HG03097 (cell line): ENCODE results near the gene TMEM41B.
A peak's percentile ranks its signal among the peaks of the same experiment; 100 is the strongest.

ENCODE experiments used
- ATAC-seq: cut with Tn5 transposase; IDR thresholded peaks from one replicate; pipeline ENCODE4 v1.9.1; 2021; ENCODE audit not compliant: unreplicated experiment, low FRiP score

The TMEM41B gene

DNA sequence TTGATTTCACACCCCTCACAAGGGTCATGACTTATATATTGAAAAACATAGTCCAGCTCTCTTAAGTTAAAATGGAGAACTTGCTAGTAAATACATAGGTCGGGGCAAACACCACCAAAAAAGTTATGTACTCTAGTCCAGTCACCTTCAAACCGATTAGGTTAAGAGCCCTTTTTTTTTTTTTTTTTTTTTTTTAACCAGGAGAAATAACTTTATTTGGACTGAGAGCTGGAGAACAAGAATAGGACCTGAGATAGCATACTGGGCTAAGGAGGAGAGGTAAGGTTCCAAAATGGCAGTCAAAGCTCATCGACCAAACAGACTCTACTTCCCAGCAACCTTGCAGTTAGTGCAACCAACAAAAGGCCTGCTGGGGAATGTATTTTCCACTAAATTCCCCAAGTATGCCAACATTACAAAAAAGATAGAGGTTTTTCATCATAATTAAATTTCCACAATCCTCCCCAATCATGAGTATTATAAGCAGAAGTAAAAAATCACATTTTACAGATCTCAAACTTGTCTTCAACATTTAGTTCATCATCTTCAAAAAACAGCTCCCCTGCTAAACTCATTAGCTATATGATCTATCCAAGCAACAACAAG lies 3.8 kb downstream of the TMEM41B start:
- ATAC-seq = no peak

DNA sequence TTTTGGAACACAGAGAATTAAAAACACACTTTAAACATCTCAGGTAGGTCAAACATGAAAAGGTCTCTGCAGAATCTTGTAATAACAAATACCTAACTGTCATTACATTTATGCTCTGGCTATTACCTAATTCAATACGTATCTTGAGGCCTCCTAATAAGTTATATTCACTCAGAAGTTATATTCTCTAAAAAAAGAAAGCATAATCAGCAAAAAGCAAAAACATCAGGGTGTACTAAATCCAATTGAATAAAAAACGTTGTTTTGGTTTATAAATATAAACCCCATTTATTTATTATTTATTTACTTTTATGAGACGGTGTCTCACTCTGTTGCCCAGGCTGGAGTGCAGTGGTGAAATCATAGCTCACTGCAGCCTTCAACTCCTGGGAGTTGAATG lies 10.2 kb downstream of the TMEM41B start:
- ATAC-seq = no peak

DNA sequence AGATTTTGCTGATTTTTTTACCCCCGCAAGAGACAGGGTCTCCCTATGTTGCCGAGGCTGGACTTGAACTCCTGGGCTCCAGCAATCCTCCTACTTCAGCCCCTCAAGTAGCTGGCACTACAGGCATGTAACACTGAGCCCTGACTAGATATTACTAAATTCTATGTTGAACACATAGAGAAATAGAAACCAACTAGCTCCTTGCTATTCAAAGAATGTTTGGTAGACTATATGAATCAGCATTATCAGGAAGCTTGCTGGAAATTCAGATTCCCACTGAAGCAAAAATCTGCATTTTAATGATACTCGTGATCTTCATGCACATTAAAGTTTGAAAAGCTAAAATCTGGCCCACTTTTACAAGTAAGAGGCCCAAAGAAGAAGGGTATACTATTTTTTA lies 11.9 kb downstream of the TMEM41B start:
- ATAC-seq = no peak

DNA sequence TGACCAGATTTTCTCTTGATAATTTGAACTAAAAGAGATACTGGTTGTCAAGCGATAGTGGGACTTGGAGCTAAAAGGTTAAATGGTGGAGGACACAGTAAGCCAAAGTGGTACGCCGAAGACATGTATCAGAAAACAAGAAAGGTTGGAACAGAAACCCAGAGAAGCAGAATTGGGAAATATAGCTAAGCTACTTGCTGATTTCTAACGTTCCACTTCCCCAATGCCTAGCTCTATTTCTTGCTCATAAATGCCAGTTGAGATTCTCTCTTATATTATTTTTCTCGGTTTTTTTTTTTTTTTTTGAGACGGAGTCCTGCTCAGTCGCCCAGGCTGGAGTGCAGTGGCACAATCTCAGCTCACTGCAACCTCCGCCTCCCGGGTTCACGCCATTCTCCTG lies 12.7 kb downstream of the TMEM41B start:
- no peak for ATAC-seq

DNA sequence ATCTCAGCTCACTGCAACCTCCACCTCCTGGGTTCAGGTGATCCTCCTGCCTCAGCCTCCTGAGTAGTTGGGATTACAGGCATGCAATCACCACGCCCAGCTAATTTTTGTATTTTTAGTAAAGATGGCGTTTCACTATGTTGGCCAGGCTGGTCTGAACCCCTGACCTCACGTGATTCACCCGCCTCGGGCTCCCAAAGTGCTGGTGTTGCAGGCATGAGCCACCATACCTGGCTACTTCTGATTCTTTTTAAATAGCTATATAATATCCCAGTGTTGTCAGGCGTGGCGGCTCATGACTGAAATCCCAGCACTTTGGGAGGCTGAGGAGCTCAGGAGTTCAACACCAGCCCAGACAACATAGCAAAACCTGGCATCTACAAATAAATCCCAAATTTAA lies 20.7 kb downstream of the TMEM41B start:
- ATAC-seq = no peak

DNA sequence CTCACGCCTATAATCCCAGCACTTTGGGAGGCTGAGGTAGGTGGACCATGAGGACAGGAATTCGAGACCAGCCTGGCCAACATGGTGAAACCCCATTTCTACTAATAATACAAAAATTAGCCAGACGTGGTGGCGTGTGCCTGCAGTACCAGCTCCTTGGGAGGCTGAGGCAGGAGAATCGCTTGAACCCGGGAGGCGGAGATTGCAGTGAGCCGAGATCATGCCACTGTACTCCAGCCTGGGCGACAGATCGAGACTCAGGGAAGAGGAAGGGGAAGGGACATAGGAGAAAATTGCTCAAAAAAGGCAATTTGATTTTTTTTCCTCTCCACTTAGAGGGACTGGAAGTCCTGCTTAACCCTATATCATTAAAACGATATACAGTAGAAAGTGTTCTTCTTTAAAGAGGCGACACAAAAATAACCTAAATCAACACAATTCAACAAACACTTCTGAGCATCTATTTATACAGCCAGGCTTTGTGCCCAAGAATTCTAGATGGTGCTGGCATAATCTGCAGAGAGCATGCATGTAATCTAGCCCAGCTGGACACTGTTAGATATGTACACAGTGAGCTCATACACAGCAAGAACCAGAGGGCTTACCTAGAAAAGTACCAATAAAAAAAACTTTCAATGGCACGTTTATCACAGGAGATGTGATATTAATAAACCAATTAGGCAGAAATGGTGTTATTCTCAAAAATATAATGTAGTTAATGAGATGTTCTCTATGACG lies 28.4 kb downstream of the TMEM41B start:
- no peak for ATAC-seq

DNA sequence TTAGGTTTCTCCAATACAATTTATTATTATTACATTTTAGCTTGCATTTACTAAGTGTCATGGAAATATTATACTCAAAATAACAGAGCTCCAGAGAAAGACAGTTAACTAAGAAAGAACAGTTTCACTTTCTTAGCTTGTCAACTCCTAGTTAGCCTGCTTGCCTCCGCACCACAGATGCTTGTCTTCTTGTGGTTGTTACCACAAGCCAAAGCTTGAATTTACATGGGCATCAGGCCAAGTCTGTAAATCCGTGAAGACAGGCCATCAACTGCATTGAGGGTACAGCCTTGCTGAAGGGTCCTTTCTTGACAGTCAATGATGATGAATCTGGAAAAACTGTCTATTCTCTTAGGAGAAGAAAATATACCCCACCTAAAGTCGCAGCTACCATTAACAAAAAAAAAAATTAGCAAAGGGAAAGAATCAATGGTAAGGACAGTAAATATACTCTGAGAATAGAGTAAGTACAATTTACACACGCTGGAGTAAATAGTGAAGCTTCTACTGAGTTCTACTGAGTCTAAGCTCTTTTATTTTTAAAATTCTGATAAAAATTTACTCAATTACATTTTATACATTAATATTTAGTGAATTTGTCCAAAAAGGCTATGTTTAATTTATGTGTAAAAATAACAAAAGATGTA lies 33.6 kb downstream of the TMEM41B start:
- peak; percentile 92 for ATAC-seq

DNA sequence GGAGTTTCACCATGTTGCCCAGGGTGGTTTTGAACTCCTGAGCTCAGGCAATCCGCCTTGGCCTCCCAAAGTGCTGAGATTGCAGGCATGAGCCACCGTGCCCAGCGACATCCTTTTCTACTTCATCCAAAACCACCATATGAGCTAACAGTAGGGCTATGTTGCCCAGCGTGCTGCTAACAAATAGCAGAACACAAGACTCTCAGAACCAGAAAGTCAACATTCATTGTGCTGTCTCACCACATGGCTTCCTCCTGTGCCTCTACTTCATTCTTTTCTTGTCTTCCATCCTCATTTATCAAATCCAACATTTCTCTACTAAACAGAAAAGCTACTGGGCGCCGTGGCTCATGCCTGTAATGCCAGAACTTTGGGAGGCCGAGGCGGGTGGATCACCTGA lies 37.2 kb downstream of the TMEM41B start:
- ATAC-seq = no peak

DNA sequence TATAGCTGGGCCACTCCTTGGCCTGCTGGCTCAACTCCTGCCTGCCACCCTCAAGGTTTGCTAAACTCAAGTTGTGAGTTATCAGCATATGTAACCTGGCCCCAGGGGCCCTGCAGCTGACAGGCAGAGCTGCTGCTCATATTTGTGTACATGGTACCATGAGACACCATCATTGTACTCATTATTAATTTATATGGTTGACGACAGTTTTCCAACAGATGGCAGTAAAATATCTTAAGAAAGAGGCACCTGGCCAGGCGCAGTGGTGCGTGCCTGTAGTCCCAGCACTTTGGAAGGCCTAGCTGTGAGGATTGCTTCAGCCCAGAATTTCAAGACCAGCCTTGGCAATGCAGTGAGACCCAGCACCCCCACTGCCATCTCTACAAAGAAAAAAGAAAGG lies 37.8 kb downstream of the TMEM41B start:
- ATAC-seq = no peak

DNA sequence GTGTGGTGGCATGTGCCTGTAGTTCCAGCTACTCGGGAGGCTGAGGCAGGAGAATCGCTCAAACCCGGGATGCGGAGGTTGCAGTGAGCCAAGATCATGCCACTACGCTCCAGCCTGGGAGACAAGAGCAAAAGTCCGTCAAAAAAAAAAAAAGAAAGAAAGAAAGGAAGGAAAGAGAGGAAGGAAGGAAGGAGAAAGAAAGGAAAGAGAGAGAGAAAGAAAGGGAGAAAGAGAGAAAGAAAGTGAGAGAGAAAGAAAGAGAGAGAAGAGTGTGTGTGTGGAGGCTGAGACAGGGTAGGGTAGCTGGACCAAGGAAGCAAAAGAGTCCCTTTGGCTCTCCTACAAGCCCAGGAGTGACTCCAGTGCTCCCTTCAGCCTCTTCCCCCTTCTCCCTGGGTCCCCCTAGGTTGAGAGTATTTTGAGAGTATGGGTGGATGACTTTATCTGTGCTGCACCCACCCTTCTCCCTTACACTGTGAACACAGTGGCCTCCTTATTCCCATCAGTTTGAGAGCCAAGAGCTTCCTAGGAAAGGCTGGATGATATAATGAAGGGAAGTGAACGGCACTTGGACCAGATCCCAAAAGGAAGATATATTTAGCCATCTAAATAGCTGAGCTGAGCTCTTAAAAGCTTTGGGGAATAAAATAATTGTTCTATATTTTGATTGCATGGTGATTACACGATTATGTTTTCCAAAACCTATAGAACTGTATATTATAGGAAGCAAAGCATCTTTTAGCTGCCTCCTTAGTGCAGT lies 39.7 kb downstream of the TMEM41B start:
- ATAC-seq = no peak

DNA sequence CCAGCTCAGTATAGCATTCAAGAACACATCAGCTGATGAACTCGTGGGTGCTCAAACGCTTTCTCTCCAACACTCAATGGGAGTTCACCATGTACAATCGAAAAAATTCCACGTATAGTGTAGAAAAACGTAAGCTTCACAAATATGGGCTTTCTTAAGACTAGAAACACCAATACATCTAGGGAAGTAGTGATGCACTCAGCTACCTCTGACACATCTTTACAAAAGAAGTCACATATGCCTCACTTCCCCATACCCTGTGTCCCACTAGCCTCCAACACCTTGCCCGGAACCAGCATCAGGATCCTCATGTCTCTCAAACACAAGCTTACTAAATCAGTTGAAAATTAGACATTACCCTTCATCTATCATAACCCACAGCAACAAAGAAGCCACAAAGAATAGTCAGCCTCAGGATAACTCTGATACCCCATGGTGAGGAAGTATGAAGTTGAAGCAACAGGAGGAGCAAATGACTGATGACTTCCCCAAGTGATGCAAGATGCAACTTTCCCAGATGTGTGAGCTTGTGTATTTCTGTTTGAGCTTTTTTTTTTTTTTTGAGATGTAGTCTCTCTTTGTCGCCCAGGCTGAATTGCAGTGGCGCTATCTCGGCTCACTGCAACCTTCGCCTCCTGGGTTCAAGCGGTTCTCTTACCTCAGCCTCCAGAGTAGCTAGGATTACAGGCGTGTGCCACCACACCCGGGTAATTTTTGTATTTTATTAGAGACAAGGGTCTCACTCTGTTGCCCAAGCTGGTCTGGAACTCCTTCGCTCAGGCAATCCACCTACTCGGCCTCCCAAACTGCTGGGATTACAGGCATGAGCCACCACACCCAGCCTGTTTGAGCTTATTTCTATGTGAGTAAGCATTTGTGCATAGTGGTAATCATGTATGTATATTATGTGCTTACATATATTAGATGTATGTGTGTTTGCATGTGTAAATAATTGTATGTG lies 40.7 kb downstream of the TMEM41B start:
- no peak for ATAC-seq

DNA sequence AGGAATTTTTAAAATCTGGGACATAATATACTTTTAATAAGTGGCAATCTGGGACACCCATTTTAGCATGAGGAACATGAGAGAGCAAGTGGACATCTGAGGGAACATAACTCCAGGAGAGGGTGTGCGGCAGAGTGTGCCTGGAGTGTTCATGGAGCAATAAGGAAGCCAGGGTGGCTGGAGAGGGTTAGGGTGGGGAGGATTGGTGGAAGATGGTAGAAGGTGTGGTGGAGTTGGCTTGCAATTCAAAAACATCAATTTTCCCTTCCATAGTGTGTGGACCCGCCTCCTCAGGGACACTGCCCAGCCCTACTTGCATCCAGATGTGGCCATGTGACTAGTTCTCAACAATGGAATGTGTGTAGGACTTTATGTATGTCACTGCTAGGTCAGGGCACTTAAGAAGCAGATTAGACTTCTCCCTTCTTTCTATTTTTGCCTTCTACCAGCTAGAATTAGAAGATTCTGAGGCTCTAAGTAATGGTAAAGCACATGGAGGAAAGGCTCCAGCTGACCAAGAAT lies 44.8 kb downstream of the TMEM41B start:
- no peak for ATAC-seq

DNA sequence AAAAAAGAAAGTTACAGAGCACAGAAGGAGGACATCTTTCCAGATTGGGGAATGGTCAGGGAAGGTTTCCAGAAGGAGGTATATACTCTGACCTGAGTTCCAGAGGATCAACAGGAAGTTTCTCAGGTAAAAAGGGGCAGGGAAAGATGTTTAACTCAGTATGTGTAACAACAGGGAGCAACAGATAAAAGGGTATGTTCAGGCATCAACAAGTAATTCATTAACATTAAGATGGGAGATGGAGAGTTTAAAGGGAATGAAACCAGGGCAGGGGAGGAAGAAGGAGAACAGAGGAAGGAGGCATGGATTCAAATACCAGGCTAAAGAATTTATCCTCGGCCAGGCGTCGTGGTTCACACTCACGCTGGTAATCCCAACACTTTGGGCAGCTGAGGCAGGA lies 46.7 kb downstream of the TMEM41B start:
- ATAC-seq = no peak

DNA sequence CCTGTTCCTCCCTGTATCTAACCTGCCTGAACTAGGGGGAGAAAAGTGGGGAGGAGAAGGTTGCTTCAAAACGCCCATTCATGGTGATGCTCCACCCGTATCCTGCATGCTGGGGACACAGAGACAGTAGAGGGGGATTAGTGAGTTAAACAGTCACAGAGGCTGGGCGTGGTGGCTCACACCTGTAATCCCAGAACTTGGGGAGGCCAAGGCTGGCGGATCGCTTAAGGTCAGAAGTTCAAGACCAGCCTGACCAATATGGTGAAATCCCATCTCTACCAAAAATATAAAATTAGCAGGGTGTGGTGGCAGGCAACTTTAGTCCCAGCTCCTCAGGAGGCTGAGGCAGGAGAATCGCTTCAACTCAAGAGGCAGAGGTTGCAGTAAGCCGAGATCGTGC lies 47.5 kb downstream of the TMEM41B start:
- no peak for ATAC-seq

DNA sequence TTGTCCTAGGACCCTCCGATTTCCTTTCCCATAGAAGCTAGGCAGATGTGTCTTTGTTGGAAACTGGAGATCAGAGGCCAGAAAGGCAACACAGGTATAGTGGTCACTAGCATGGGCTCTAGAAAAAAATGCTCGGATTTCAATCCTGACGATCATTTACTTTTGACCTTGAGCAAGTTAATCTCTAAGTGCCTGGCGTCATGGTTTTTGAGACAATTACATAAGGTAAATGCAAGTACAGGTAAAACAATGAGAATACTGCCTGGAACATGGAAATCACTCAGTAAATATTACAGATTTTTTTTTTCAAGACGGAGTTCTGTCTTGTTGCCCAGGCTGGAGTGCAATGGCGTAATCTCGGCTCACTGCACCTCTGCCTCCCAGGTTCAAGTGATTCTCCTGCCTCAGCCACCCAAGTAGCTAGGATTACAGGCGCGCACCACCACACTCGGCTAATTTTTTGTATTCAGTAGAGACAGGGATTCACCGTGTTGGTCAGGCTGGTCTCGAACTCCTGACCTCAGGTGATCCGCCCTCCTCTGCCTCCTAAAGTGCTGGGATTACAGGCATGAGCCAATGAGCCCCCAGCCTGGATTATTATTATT lies 48.2 kb downstream of the TMEM41B start:
- ATAC-seq = no peak

DNA sequence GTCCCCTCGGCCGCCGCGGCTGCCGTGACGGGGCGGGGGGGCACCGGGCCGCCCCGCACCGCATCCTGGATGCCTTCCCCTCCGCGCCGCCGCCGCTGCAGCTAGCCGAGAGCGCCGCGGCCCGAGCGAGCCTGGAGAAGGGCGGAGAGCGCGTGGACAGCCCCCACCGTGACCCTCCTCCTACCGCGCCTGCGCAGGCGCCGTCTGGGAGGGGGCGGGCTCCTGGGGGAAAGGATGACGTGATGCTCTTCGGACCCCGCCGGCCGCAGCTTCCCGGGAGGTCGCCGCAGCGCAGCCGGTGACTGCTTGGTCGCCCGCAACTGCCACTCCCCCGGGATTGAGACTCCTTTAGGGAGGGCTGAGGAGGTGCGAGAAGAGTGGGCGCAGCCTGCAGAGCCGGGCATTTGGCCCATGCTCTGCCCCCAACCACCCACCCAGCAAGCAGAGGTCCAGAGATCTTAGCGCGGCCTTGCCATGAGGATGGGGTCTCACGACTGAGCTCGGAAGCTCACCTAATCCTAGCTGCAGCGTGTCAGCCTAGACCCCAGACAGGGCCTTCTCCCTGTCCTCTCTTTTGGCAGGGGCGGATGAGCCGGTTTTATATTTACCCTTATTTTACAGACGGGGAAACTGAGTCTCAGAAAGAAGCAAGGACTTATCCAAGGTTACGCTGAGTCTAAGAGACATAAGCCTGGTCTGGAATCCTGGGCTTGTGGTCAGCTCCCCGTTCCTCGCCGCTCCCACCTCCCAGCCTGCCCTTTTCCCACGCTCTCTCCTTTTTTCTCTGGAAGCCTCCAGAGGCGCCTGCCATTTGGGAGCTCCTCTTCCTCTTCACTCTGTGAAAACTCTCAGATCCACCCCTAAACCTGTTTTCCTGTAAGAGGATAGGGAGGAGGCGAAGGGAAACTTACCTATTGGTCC lies 48.9 kb downstream of the TMEM41B start, which contains the start of gene DENND5A:
TSS of gene DENND5A (minus strand) at position 140 of the 921 bp plus-strand sequence. CDS start 281 bp downstream, outside the sequence.
- ATAC-seq = no peak

DNA sequence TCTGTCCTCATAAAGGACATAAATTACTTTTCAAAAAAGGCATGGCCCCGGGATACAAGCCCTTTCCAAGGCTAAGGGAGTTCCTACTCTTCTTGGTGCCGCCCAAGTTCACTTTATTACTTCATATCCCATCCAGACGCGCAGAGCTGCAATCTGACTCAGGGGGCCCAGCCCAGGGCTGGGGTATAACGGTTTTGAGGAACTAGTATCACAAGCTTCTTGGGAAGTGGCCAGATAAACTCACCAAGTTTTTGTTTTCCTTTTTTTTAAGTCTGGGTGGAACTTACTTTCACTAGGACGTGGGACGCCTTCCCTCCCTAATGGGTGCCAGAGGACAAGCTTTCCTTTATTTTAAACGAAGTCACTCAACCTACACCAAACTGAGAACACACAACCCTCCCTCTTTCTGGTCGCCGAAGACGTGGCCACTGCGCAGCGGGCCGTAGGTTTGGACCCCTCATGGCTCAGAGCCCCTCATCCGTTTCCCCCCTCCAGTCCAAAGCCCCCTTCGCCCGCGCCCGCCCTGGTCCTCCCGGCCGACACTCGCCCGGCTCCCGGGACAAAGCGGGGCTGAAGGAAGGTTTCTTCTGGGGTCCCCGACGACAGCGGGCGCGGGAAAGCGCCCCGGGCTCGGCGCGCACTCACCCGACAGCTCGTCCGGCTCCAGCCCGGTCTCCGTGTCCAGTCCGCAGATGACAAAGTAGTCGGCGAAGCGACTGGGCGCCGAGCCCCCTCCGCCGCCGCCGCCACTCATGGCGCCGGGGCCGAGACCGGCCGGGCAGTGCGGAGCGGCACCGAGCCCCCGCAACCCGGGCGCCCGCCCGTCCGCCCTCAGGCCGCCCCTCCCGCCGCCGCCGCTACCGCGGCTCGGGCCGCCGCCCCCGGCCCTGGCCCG lies 49.8 kb downstream of the TMEM41B start:
- peak; percentile 11 for ATAC-seq
